ENCODE data around the gene SLC1A6. TPM values are rescaled to one million over a fixed set of nuclear protein-coding genes. Genes with fewer than 3 reads are reported as not detected.

Gene SLC1A6
- total and polyA plus RNA-seq, 9 of the 15 experiments (the other 6 are each of a cell fraction or from before 2014, with no cell fraction given): not detected

GRCh38 chr19:14952767-14953166 lies 26.9 kb downstream of the SLC1A6 start:
- Histone ChIP-seq H2AFZ (ENCODE audit: low read depth, low read length) (no peak overlapping the region), H3K9me3 (replicated peaks; ENCODE audit: control insufficient read depth, insufficient read depth, low read depth, low read length) (no peaks in the 10 kb centered on the region), H3K9ac (ENCODE audit: insufficient read depth in 1 of 2, low read depth in 2 of 2, low read length in 2 of 2) (no peak overlapping the region), H3K4me2 (ENCODE audit: insufficient read depth, low read length) (no peak overlapping the region), H3K79me2 (ENCODE audit: control insufficient read depth, insufficient read depth, low read length) (no peaks in the 10 kb centered on the region), H3K9me1 (ENCODE audit: control insufficient read depth, insufficient read depth, low read length) (no peaks in the 10 kb centered on the region), H3K36me3 (ENCODE audit: control insufficient read depth, insufficient read depth, low read length) (no peaks in the 10 kb centered on the region), H3K27me3 (ENCODE audit: control insufficient read depth in 2 of 2, insufficient read depth in 2 of 2, low read length in 2 of 2) (peaks cover 0 to 23% of the 10 kb centered on the region in 2 experiments; a peak in 2 of 5 replicates), H3K27ac (ENCODE audit: extremely low read depth, low read depth, low read length) (no peak overlapping the region), H3K4me1 (replicated peaks in 1 of 2; ENCODE audit: control insufficient read depth in 2 of 2, insufficient read depth in 2 of 2, low read length in 2 of 2) (peaks cover 0 to 8% of the 10 kb centered on the region in 2 experiments; a peak in 2 of 5 replicates), H4K20me1 (replicated peaks; ENCODE audit: control insufficient read depth, insufficient read depth, low read length) (no peaks in the 10 kb centered on the region), H3K4me3 (no peak overlapping the region)
- TF ChIP-seq STAT5B (CRISPR knock-in tag; IDR thresholded peaks at IDR 0.05) (no peak), ZNF274 (IDR thresholded peaks at IDR 0.05; ENCODE audit: borderline replicate concordance, low read depth, low read length) (no peak), CAMTA2 (CRISPR knock-in tag; conservative IDR thresholded peaks at IDR 0.05) (no peak), KLF16 (IDR thresholded peaks at IDR 0.05) (no peak), ZFX (CRISPR knock-in tag; IDR thresholded peaks at IDR 0.05) (no peak)
- ChIA-PET POLR2A (no interaction called here), CTCF (ENCODE audit: low intra/inter-chr PET ratio) (no interaction called here)
- ATAC-seq (no peak), FAIRE-seq (no peak), DNase-seq (ENCODE audit: extremely low read depth in 1 of 4, low spot score in 3 of 4) (no peak)
- WGBS (ENCODE audit: insufficient coverage, low coverage, missing lambda C conversion rate): 5% methylated on average over 11 of the region's 11 CpGs
- BruUV-seq (replicated peaks): no TSS peak
- intact Hi-C loops (cut with micrococcal nuclease): no loop called here
- in situ Hi-C loops (cut with MboI): no loop called here

GRCh38 chr19:14950421-14950820 lies 29.2 kb downstream of the SLC1A6 start:
- Histone ChIP-seq H3K9me3 (replicated peaks; ENCODE audit: control insufficient read depth, insufficient read depth, low read depth, low read length) (no peaks in the 10 kb centered on the region), H3K4me1 (replicated peaks in 1 of 2; ENCODE audit: control insufficient read depth in 2 of 2, insufficient read depth in 2 of 2, low read length in 2 of 2) (peaks cover 0 to 8% of the 10 kb centered on the region in 2 experiments; a peak in 2 of 5 replicates), H4K20me1 (replicated peaks; ENCODE audit: control insufficient read depth, insufficient read depth, low read length) (no peaks in the 10 kb centered on the region), H3K4me3 (no peak overlapping the region), H3K79me2 (ENCODE audit: control insufficient read depth, insufficient read depth, low read length) (no peaks in the 10 kb centered on the region), H3K9me1 (ENCODE audit: control insufficient read depth, insufficient read depth, low read length) (no peaks in the 10 kb centered on the region), H3K4me2 (ENCODE audit: insufficient read depth, low read length) (no peak overlapping the region), H2AFZ (ENCODE audit: low read depth, low read length) (no peak overlapping the region), H3K9ac (ENCODE audit: insufficient read depth in 1 of 2, low read depth in 2 of 2, low read length in 2 of 2) (no peak overlapping the region), H3K36me3 (ENCODE audit: control insufficient read depth, insufficient read depth, low read length) (no peaks in the 10 kb centered on the region), H3K27ac (ENCODE audit: extremely low read depth, low read depth, low read length) (no peak overlapping the region), H3K27me3 (ENCODE audit: control insufficient read depth in 2 of 2, insufficient read depth in 2 of 2, low read length in 2 of 2) (peaks cover 0 to 23% of the 10 kb centered on the region in 2 experiments; a peak in 2 of 5 replicates)
- POLR2A ChIA-PET: interaction anchor here (0.6 kb wide), 1 partner anchor 27 kb away, joined by 4 read pairs; no protein-coding TSS in a partner anchor
- DNase-seq (ENCODE audit: extremely low read depth in 1 of 4, low spot score in 3 of 4) (no peak), FAIRE-seq (no peak), ATAC-seq (no peak)
- CTCF ChIA-PET (ENCODE audit: low intra/inter-chr PET ratio): no interaction called here
- TF ChIP-seq FOSL1 (tag; conservative IDR thresholded peaks at IDR 0.05) (no peak), NR0B1 (IDR thresholded peaks at IDR 0.05; ENCODE audit: partially characterized antibody) (no peak), POLR3G (IDR thresholded peaks at IDR 0.05; ENCODE audit: extremely low read depth, insufficient read length, insufficient replicate concordance) (no peak), HES1 (IDR thresholded peaks at IDR 0.05; ENCODE audit: low read depth) (no peak), ZNF830 (CRISPR knock-in tag; IDR thresholded peaks at IDR 0.05) (no peak), SUPT5H (IDR thresholded peaks at IDR 0.05) (no peak), ZNF124 (CRISPR knock-in tag; IDR thresholded peaks at IDR 0.05) (no peak), ZNF41 (CRISPR knock-in tag; conservative IDR thresholded peaks at IDR 0.05) (no peak), ZNF583 (CRISPR knock-in tag; IDR thresholded peaks at IDR 0.05) (no peak), ARNT (IDR thresholded peaks at IDR 0.05) (no peak), HNRNPL (IDR thresholded peaks at IDR 0.05; ENCODE audit: low read depth, low read length) (no peak)
- intact Hi-C loops (cut with micrococcal nuclease): no loop called here
- BruUV-seq (replicated peaks): no TSS peak
- in situ Hi-C loops (cut with MboI): no loop called here
- 0% methylated on average over 1 of the region's 1 CpG for WGBS (ENCODE audit: insufficient coverage, low coverage, missing lambda C conversion rate)
